ENCODE measurements around the gene KLHL22.

GRCh38 chr22:20399866-20400605, 95.6 kb downstream of the KLHL22 start:
- TF ChIP-seq POLR2AphosphoS5 (IDR thresholded peaks at IDR 0.05; ENCODE audit: low read depth, low read length) (no peak), POLR2A (IDR thresholded peaks at IDR 0.05; ENCODE audit: low read depth, low read length) (no peak), TAF1 (IDR thresholded peaks at IDR 0.05; ENCODE audit: borderline replicate concordance, low read depth, low read length) (no peak)

Data from GM12892 (cell line).